Stimulated activated CD4-positive, alpha-beta T cell treated with anti-CD3 and anti-CD28 coated beads, Interleukin-1b, Interleukin-23, amount 100 ng/mL, for 24 hours (primary cell): Measurements from ENCODE around the gene SPANXN3.
"Not testable (repeated sequence)": the region's sequence is repeated elsewhere in the genome, so short reads cannot be mapped to it uniquely, and the experiment has no call there.

Experiments
- DNase-seq, 4 experiments: peaks; one replicate each; pipeline ENCODE4 v3.0.0-alpha.2; 2020; ENCODE audit warnings: low read depth in 4 of 4, low spot score in 1 of 4

The SPANXN3 gene, protein sequence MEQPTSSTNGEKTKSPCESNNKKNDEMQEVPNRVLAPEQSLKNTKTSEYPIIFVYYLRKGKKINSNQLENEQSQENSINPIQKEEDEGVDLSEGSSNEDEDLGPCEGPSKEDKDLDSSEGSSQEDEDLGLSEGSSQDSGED

DNA sequence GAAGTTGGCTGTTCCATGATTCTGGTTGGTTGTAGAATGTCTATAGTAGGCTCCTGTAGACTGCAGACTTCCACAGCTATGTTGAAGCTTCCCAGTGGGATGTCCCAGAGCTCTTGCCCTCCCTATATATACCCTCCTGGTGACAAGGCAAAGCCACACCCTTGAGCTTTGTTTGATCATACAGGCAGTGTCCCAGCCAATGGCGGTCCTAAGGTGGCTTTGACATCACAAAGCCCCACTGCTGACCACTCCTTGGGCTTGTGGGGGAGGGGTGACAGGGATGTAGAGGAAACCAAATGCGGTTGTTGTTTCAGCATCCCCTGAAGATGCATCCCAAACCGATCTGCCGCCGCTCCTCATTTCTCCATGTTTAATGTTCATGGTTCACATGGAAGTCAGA is at the start of gene SPANXN3:
Gene SPANXN3 (minus strand): TSS at position 101 of the 400 bp plus-strand sequence. CDS start 84 bp downstream, at position 17.
- DNase-seq = not testable (repeated sequence)

- no peak for DNase-seq
Measured at GRCh38 chrX:143536176-143536575, 18.9 kb upstream of the SPANXN3 start.

DNA sequence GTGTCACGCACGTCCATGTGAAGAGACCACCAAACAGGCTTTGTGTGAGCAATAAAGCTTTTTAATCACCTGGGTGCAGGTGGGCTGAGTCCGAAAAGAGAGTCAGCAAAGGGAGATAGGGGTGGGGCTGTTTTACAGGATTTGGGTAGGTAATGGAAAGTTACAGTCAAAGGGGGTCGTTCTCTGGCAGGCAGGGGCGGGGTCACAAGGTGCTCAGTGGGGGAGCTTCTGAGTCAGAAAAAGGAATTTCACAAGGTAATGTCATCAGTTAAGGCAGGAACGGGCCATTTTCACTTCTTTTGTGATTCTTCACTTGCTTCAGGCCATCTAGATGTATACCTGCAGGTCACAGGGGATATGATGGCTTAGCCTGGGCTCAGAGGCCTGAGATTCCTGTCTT is 15.1 kb downstream of the SPANXN3 start:
- not testable (repeated sequence) for DNase-seq

GRCh38 chrX:143500751-143501150 is 16.5 kb downstream of the SPANXN3 start:
- no peak for DNase-seq

DNA sequence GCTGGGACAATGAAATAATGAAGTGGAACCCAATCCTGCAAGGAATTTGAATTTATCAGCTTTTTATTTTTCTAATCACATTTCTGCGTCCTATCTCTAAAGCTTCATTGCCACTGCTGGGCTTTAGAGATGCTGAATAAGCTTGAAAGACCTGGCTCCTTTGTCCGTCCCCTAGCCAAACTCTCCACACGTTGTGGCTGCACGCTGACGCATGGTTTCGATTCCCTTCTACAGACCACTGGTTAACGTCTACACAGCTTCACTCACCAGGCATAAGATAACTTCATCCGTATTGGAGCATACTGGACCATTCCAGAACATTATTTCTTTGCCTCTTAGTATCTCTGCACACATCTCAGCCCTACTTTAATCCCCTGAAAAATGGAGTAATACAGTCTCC is 31.2 kb downstream of the SPANXN3 start:
- DNase-seq = no peak

- DNase-seq = no peak
Measured at GRCh38 chrX:143476751-143477150, 40.5 kb downstream of the SPANXN3 start.

- no peak for DNase-seq
Measured at GRCh38 chrX:143472347-143472938, 44.8 kb downstream of the SPANXN3 start.

- no peak for DNase-seq
Measured at GRCh38 chrX:143466130-143466529, 51.1 kb downstream of the SPANXN3 start.

DNA sequence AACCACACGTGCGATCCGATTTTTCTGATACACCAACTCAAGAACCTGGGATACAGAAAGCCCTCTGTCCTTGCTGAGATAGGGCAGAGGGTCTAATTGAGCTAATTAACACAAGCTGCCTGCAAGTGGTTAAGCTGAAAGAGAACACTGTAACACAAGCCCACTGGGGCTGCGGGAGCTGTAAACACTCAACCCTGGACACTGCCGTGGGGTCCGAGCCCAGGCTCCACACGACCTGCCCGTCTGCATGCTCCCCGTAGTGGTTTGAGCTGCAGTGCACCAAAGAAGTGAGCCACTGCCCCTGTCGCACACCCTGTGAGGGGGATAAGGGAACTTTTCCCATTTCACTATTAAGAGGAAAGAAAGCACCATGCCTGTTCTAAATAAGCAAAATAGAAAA is 54.6 kb downstream of the SPANXN3 start:
- no peak for DNase-seq

GRCh38 chrX:143461606-143462005 is 55.7 kb downstream of the SPANXN3 start:
- no peak for DNase-seq
